Skin epidermis (tissue), 12 donors: ENCODE data around the gene SLC25A53.
A peak's percentile ranks its signal among the peaks of the same experiment; 100 is the strongest.

Source experiments
- H3K27ac ChIP-seq, 21 experiments: fragments of 200-600 bp; sonication (generic) in 11 of 21; one replicate each; pipeline ENCODE4 v1.5.0; 2020; ENCODE audit warnings: mild to moderate bottlenecking in 3 of 21, inconsistent platforms in 2 of 21, moderate library complexity in 2 of 21
- H3K4me3 ChIP-seq, 7 experiments: fragments of 200-600 bp; sonication (generic) in 2 of 7; one replicate each; pipeline ENCODE4 v1.5.0; 2020; ENCODE audit warnings: inconsistent platforms in 2 of 7, mild to moderate bottlenecking in 2 of 7, moderate library complexity in 1 of 7

SLC25A53 gene, protein sequence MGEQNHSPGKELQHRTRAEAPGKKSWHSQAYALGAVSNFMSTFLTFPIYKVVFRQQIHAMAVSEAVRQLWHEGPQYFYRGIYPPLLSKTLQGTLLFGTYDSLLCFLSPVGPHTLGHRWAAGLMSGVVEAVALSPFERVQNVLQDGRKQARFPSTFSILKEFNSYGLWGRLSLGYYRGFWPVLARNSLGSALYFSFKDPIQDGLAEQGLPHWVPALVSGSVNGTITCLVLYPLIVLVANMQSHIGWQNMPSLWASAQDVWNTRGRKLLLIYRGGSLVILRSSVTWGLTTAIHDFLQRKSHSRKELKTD

DNA sequence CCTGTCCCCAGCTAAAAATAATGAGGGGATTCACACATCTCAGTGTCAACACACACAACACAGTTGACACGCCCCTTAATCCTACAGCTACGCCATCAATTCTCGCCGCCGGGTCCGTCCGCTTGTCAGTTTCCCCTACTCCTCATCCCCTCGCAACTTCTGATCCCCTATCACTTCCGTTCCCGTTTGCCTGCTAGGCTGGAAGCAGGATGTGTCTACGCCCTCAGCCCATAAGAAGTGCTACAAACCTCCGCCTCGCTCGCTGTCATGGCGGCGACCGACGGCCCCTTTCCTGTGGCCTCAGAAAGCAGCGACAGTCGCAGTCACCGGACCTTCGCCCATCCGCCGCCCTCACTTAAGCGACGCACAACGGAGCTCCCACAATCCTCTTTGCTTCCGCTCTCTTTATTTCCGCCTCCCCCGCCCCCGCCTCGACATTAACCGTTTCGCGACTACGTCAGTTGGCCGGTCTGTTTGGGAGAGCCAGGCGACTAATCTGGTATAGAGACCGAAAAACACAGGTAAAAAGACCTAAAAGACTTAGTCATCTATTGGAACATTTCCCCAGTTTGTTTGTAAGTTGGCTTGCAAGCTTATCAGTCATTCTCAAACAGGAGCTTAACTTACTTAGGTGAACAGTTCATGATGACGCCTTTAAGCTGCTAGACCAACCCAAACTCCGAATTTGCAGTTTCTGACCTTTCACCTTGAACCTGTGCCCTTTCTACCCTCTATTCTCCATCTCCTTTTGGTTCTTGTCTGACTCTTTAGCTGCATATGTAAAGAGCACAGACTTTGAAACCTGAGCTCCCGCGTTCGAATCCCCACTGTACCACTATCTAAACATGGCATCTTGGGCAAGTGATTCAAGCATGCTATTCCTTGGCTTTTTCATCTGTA is at the start of gene SLC25A53:
Gene SLC25A53 (minus strand): TSS at position 380 of the 900 bp plus-strand sequence. CDS start 51,752 bp downstream, outside the sequence.
- H3K27ac ChIP-seq: peak within 1 kb of the TSS; percentile 69 to 96 (median 86)
- H3K4me3 ChIP-seq: peak within 1 kb of the TSS; percentile 24 to 56 (median 48)

DNA sequence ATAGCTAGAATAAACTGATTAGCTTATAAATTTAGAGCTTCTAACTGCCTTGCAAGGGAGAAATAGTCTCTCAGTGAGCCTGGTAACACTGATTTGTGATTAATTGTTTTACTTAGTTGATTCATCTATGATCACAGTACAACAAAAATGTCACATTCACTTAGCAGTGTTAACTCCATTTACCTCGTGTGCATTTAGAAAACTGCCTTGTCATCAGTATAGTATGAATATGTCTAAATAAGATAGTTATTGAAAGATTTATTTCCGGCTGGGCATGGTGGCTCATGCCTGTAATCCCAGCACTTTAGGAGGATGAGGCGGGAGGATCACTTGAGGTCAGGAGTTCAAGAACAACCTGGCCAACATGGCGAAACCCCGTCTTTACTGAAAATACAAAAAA is 48.7 kb upstream of the SLC25A53 start:
- Histone ChIP-seq H3K27ac (no peak overlapping the region), H3K4me3 (no peak overlapping the region)

DNA sequence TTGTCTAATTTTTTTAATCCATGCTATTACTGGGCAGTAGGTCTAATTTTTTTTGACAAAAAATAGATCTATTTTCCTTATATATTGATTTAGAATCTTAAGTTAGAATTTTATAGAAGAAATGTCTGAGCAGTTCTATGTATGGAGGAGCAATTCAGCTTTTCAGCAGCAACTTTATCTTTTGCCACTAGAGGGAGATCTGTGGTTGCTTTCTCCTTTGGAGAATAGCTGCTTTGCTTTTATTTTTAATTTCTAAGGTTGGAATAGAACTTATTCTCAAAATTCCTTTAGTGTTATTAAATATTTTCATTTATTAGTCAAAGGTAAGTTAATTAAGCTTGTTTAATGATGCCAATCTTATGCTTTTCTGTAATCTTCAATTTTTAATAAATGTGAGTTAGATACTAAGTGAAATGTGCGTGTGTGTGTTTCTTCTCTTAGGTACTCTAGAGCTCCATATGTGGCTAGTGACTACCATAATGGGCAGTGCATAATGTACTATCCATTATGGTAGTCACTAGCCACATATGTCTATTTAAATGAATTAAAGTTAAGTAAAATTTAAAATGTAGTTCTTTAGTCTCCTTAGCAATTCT is 38.8 kb upstream of the SLC25A53 start:
- H3K27ac ChIP-seq: no peak overlapping the region
- no peak overlapping the region for H3K4me3 ChIP-seq

DNA sequence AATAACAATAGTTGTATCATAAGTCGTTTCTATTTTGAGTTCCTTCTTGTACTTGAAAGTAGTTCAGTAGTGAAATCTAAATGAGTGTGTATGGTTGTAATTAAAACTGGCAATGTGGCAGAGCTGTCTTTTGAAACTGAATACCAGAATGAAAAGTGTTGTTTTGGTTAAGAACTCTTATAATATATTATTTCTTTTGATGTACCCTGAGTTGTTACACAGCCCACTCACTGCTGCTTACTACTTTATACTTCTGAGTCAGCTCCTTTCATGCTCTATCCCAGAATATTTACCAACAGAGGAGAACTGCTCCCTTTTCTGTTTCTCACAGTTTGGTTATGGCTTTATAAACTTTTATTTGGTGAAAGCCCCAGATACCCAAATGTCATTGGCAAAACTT is 38.2 kb upstream of the SLC25A53 start:
- H3K27ac ChIP-seq: no peak overlapping the region
- no peak overlapping the region for H3K4me3 ChIP-seq

DNA sequence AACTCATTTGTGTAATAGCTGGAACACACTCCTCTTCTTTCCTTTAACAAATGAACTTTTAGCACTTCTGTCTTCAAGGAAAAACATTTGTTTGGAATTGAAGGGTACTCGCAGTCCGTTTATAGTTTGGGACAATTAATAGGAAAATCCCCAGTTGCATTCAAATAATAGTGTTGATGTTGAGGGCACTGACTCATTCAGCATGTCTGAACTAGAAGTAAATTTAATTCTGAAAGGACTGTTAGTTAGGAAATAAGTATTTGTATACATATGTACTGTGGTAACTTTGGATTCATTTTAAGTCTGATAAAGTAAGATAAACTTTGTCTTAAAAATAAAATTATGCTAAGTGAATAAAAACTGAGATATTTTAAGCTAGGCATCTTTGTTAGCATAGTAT is 36.7 kb upstream of the SLC25A53 start:
- Histone ChIP-seq H3K4me3 (no peak overlapping the region), H3K27ac (no peak overlapping the region)

DNA sequence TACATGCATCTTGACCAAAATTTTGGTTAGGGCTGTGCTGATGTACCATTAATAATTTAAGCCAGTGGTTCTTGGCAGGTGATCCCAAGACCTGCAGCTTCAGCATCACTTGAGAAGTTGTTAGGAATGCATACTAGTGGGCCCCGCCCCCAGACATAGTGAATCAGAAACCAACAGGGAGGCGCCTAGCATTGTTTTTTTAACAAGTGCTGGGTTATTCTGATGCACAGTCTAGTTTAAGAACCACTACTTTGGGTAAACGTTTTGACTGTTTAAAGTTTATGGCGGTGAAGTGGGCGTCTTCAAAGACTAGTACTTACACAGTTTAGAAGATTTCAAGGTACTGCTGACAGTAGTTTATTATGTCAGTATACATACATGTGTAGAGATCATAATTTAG is 33.0 kb upstream of the SLC25A53 start:
- Histone ChIP-seq H3K4me3 (no peak overlapping the region), H3K27ac (no peak overlapping the region)

DNA sequence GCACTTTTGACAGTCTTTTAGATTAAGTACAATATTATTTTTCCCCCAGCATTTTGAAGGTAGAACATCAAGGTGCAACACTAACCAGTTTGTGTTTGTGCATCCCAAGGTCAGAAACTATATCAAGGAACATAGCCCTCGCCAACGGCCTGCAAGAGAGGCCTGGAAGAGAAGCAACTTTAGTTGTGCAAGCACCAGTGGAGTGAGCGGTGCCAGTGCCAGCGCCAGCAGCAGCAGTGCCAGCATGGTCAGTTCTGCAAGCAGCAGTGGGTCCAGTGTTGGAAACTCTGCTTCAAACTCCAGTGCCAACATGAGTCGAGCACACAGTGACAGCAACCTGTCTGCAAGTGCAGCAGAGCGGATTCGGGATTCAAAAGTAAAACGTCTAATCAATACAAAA is 31.1 kb upstream of the SLC25A53 start:
- Histone ChIP-seq H3K27ac (no peak overlapping the region), H3K4me3 (no peak overlapping the region)

DNA sequence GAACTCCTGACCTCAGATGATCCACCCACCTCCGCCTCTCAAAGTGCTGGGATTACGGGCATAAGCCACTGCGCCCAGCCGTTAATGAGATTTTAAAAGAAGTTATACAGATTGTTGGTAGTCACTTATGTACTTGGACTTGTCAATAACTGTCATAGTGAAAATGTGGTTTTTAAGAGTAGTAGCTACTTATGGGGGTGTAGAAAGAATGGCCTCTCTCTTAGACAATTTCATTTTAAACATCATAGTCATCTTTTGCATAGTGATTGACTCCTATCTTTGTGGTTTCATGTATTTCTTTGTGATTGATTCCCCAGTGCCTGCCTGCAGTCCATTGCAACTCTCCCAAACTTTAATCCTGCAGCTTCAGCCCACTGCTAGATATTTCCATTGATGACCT is 26.9 kb upstream of the SLC25A53 start:
- Histone ChIP-seq H3K4me3 (no peak overlapping the region), H3K27ac (no peak overlapping the region)

DNA sequence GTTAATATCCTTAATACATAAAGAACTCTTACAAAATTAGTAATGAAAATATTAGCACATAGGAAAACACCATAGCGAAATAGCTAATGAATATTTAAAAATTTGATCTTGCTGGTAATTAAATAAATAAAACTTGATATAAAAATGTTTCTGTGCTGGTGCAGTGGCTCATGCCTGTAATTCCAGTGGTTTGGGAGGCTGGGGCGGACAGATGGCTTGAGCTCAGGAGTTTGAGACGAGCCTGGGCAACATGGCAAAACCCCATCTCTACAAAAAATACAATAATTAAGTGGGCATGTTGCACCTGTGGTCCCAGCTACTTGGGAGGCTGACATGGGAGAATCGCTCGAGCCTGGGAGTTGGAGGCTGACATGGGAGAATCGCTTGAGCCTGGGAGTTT is 17.0 kb upstream of the SLC25A53 start:
- H3K27ac ChIP-seq: no peak overlapping the region
- H3K4me3 ChIP-seq: no peak overlapping the region

DNA sequence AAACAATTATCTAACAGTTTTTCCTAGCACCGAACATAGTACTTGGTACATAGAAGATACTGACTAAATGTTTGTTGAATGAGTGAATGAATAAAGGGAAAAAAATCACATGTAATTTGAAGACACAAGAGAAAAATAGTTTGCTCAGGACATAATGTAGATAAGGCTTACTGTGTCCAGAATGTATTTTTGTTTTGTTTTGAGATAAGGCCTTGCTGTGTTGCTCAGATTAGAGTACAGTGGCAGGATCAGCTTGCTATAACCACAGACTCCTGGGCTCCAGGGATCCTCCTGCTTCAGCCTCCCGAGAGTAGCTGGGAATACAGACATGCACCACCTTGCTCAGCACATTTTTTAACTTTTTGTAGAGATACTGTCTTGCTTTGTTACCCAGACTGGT is 16.0 kb upstream of the SLC25A53 start:
- no peak overlapping the region for H3K27ac ChIP-seq
- H3K4me3 ChIP-seq: no peak overlapping the region

DNA sequence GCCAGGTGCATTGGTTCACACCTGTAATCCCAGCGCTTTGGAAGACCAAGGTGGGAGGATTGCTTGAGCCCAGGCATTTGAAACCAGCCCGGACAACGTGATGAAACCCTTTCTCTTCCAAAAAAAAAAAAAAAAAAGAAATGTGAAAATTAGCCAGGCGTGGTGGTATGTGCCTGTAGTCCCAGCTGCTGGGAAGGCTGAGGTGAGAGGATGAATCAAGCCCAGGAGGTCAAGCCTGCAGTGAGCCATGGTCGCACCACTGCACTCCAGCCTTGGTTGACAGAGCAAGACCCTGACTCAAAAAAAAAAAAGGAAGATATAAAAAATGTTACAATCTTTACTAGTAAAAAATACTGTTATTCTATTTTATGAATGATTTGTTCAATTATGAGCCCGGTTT is 15.3 kb upstream of the SLC25A53 start:
- H3K4me3 ChIP-seq: no peak overlapping the region
- H3K27ac ChIP-seq: no peak overlapping the region

DNA sequence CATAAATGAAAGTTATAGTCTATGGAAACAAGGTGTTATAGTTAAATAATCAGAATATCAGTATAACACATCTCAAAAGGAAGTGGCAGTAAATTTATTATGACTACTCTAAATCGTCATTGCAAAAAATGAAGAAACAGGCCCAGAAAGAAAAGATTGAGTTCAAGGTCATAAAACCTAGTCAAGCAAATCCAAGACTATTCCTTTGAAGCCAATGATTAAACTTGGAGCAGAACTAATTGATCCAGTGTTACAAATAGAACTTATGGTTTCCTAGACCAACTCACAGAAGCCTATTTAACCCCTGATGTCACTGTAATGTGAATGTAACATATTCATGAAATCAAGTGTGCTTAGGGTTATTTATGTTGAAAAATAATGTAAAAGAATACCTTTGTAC is 11.3 kb upstream of the SLC25A53 start:
- no peak overlapping the region for H3K27ac ChIP-seq
- H3K4me3 ChIP-seq: no peak overlapping the region

DNA sequence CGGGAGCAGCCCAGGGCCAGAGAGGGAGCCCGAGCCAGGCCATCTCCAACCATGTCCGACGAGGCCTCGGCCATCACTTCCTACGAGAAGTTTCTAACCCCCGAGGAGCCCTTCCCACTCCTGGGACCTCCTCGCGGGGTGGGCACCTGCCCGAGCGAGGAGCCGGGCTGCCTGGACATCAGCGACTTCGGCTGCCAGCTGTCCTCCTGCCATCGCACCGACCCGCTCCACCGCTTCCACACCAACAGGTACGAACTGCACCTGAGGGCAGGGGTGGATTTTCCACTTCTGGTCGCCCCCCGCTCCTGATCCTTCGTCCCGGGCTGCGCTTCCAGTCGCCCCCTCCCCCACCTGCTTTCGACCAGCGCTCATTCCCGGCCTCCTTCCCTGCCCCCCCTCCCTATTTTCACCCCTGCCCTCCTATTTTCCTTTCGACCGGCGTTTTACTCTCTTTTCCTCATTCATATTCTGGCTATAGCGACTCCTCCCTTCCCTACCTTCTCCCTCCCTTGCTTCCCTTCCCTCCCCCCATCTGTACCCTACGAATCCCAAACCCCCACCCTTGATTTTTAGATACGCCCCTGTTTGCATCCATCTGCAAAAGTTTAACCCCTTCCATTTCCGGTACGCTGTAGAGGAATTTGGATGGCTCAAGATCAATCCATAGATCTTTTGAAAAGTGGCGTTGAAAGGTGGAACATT is 10.1 kb upstream of the SLC25A53 start:
- Histone ChIP-seq H3K4me3 (peak overlapping the region; percentile 60 to 81 (median 68)), H3K27ac (peak overlapping the region; percentile 39 to 92 (median 83))

DNA sequence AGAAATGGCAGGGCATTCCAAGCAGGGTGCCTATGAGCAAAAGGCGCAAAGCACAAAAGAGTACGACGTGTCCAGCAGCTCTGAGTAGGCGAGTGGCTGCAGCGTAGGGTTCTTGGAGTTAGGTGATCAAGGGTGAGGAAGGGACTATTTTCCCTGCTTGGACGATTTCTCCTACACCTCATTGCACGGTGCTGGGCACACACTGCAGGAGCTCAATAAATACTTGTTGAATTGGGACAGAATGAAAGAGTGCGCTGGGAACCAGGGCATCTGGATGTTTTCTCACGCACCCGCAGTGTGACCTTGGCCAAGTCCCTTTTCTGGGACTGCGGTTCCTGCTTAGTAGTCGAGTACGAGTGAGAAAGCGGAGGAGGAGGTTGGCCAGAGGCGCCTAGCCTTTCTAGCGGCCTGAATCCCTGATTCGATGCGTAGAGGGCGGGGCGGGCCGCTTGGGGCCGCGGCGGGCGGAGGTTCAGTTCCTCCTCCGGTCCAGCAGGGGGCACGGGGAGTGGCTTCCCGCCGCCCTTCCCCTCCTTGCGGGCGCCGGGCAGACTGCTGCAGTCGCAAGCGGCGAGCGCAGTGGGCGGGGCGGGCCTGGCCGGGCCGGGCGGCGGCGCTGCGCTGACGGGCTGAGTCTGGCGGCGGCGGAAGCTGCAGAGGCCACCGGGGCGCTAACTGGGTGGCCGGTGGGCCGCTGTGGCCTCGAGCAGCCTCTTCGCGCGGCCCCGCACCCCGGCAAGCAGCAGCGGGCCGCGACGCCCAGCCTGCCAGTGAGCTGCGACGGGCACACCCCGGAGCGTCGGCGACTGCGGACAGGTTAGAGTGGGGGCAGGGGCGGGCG is 9.3 kb upstream of the SLC25A53 start, which contains the start of gene FAM199X:
Gene FAM199X (plus strand): TSS at position 560 of the 841 bp plus-strand sequence. CDS start 333 bp downstream, outside the sequence.
- Histone ChIP-seq H3K27ac (peak within 1 kb of the TSS; percentile 39 to 92 (median 83)), H3K4me3 (peak within 1 kb of the TSS; percentile 60 to 81 (median 68))

DNA sequence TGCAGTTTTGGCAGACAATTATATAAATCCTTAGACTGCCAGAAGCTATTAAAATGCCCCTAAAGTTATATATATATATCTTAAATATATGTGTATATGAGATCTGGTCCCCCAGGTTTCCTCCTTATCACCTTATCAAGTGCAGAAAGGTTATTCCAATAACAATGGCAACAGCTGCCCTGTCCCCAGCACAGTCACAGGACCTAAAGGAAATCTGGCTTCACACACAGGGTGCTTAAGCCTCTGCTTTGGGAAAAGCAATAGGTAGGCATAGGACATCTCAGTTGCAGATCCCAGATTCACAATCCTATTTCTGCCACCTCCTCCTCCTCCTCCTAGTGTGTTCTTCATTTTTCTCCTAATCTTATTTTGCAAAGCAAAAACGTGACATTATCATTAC is 5.8 kb downstream of the SLC25A53 start:
- no peak overlapping the region for H3K27ac ChIP-seq
- no peak overlapping the region for H3K4me3 ChIP-seq

DNA sequence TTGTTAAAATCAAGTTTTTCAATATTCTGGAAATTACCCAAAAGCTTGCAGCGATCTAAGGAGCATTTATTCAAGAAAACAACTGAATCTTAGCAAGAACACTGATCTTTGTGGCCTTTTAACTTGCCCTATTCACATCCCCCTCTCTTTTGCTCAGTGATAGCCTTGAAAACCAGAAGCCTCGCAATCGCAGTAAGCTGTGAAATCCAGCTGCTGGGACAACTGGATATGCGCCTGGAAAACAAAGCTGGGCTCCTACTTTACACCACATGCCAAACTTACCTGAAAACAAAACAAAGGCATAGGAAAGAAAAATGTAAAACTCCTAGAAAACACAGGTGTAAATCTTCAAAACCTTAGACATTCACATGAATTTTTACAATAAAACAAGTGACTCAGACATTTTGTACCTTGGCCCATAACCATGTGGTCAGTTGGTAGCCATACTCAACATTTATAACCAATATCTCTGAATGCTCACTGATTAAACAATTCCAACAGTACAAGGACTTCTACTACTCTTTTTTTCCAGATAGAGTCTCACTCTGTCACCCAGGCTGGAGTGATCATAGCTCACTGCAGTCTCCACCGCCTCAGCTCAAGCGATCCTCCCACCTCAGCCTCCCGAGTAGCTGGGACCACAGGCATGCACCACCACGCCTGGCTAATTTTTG is 15.6 kb downstream of the SLC25A53 start:
- Histone ChIP-seq H3K4me3 (no peak overlapping the region), H3K27ac (no peak overlapping the region)

DNA sequence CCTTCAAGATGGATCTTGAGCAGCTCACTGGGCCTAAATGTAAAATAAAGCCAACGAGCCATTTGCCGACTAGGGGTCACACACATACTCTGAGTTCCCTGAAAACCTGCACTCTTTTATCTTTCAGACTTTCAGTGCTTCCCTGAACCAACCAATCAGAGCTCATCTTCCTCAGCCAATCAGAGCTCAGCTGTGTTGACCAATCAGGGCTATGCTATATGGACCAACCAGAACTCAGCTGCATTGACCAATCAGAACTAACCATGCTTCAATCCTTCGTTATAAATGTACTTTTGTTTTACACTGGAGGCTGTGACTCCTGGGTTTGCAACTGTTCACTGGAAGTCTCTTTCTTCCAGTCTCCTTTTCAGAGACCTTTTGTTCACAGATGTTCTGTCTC is 19.3 kb downstream of the SLC25A53 start:
- H3K27ac ChIP-seq: no peak overlapping the region
- no peak overlapping the region for H3K4me3 ChIP-seq

DNA sequence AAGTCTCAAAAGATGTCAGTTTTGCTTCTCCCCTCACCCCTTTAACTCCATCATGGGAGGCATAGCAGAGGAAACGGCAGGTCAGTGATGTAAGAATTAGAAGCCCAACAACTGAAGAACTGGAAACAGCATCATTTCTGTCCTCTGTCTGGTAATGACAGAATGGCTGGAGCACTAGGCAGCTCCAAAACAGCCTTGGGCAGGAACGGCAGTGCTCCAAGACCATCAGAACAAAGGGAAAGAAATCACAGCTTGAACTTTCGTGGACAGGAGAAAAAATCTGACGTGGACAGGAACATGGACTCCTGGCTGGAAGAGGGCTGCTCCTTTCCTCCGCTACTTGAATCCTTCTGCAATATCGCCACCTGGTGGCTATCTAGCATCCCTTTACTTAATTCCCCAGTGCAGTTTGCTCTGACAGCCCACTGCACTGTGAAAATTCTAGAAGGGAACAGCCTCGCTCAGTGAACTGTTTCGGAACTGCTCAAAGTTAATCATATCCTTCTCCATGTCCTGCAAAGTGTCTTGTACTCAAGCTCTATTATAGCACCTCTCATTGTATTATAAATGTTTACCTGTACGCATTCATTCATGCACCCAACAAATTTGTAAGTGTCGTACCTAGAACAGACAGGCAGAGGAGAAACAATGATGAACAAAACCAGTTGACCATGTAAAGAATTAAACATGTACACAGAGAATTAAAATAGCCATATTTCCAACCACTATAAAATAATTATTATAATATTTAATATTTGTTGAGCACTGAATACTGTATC is 20.4 kb downstream of the SLC25A53 start:
- Histone ChIP-seq H3K27ac (no peak overlapping the region), H3K4me3 (peak overlapping the region in 1 of 7 experiments; percentile 12)
